PFSK-1 (cell line): ENCODE results near the gene GPR3.

Source experiments
- FOXP2 ChIP-seq: optimal IDR thresholded peaks from 2 replicates; pipeline ENCODE3; 2011; ENCODE audit warnings: borderline replicate concordance, control low read depth, inconsistent platforms; ENCODE audit not compliant: insufficient read depth; ENCODE audit errors: extremely low read length, extremely low read depth
- POLR2AphosphoS5 ChIP-seq: IDR thresholded peaks from 2 replicates; pipeline ENCODE4 v1.6.1; 2012; ENCODE audit warnings: low read depth, mild to moderate bottlenecking, control low read depth, low read length, moderate library complexity
- SIN3A ChIP-seq: IDR thresholded peaks from 2 replicates; pipeline ENCODE4 v1.6.1; 2012; ENCODE audit warnings: mild to moderate bottlenecking, low read length, moderate library complexity, borderline replicate concordance; ENCODE audit not compliant: insufficient read depth
- TAF1 ChIP-seq: IDR thresholded peaks from 2 replicates; pipeline ENCODE4 v1.6.1; 2012; ENCODE audit warnings: low read length, control low read depth, borderline replicate concordance; ENCODE audit not compliant: insufficient read depth
- TF ChIP-seq, protein P1 (sequence below), 2 experiments: IDR thresholded peaks; 2 replicates each; pipeline versions ENCODE4 v1.6.1 to v1.8.0; 2011 to 2012; ENCODE audit warnings: low read depth in 2 of 2, low read length in 2 of 2, control low read depth in 1 of 2, inconsistent platforms in 1 of 2, mild to moderate bottlenecking in 1 of 2, moderate library complexity in 1 of 2; ENCODE audit not compliant: insufficient read depth in 1 of 2

Gene GPR3

DNA sequence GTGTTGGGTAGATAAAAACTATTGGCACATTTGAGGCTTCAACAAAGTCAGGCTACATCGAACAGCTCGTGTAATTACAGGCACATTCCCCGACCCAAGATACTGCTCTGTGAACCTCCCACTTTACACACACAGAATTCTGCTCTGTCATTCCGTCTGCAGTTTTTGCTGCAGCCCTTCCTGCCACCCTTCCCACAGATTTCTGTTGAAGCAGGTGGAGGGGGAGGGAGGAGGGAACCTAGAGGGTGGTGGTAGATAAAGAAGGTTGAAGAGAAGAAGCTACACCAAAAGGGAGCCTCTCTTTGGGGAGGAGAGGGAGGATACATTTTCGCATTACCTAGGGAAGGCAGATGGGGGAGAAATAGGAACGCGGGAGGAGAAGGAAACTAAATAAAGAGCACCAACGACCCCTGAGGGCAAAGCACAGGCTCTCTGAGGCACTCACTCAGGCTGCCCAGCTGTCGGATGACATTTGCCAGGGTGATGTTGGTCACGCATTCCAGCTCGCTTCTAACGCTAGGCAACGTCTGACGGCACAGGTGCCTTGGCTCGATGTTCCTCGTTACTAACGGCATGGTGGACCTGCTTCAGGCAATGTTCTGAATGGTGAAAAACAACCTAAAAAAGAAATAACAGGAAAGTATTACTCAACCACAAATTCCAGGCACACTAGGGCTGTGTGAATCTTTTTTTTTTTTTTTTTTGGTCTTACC lies 36.0 kb downstream of the GPR3 start:
- no peak for TF ChIP-seq SIN3A
- no peak for TF ChIP-seq TAF1
- TF ChIP-seq POLR2AphosphoS5: no peak
- no peak for TF ChIP-seq FOXP2
- TF ChIP-seq, protein P1, sequence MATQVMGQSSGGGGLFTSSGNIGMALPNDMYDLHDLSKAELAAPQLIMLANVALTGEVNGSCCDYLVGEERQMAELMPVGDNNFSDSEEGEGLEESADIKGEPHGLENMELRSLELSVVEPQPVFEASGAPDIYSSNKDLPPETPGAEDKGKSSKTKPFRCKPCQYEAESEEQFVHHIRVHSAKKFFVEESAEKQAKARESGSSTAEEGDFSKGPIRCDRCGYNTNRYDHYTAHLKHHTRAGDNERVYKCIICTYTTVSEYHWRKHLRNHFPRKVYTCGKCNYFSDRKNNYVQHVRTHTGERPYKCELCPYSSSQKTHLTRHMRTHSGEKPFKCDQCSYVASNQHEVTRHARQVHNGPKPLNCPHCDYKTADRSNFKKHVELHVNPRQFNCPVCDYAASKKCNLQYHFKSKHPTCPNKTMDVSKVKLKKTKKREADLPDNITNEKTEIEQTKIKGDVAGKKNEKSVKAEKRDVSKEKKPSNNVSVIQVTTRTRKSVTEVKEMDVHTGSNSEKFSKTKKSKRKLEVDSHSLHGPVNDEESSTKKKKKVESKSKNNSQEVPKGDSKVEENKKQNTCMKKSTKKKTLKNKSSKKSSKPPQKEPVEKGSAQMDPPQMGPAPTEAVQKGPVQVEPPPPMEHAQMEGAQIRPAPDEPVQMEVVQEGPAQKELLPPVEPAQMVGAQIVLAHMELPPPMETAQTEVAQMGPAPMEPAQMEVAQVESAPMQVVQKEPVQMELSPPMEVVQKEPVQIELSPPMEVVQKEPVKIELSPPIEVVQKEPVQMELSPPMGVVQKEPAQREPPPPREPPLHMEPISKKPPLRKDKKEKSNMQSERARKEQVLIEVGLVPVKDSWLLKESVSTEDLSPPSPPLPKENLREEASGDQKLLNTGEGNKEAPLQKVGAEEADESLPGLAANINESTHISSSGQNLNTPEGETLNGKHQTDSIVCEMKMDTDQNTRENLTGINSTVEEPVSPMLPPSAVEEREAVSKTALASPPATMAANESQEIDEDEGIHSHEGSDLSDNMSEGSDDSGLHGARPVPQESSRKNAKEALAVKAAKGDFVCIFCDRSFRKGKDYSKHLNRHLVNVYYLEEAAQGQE (IDR thresholded peaks at IDR 0.05; ENCODE audit: insufficient read depth in 1 of 2, low read depth in 2 of 2, low read length in 2 of 2): no peak

DNA sequence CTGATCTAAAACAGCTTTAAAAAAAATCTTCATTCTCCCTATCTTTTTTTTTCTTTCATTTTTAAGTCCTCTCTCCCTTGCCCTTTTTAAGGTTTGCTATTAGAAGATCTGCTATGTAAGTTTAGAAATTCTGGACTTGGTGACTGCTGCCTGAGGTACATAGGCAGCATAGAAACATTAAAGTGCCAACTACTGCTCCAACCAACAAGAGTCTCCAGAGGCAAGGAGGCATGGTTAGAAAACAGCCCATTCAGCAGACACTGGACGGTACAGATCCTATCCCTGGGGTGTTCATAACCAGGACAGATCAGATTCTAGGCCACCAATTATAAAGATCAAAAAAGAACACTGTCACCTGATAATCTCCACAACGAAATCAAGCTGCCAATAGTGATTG lies 36.6 kb downstream of the GPR3 start:
- TF ChIP-seq, protein P1 (IDR thresholded peaks at IDR 0.05; ENCODE audit: insufficient read depth in 1 of 2, low read depth in 2 of 2, low read length in 2 of 2): no peak
- TF ChIP-seq POLR2AphosphoS5 (no peak), SIN3A (no peak), FOXP2 (no peak), TAF1 (no peak)

DNA sequence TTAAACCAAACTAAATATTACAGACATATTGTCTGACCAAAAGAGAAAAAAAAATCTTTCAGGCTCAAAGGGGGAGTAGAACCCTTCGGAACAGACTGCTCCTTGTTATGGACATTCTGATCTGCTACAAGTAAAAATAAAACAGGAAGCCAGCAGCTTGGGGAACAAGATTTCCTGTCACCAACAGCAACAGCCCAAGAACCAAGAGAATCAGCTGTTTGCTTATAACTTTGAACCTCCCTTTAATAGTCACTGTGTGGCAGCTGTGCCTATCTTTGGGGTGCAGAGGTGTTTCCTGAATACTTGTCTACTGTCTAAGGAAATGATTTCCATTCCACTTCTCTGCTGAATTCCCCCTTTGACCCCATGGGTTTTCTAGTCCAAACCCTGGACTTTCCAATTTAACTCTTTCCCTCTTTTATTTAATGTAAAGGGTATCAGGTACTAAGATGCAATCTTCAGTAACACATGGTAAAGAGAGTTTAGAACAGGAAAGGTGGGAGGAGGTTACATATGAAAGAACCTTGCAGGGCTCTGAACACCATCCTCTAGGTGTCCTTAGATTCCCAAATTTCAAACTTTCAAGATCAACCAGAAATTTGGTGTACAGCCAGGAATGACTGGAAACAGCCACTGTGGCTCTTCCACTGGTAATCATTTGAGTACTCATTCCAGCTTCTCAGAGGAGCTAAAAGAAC lies 38.6 kb downstream of the GPR3 start:
- TF ChIP-seq SIN3A (no peak), TAF1 (no peak), FOXP2 (no peak), POLR2AphosphoS5 (no peak)
- TF ChIP-seq, protein P1 (IDR thresholded peaks at IDR 0.05; ENCODE audit: insufficient read depth in 1 of 2, low read depth in 2 of 2, low read length in 2 of 2): no peak

DNA sequence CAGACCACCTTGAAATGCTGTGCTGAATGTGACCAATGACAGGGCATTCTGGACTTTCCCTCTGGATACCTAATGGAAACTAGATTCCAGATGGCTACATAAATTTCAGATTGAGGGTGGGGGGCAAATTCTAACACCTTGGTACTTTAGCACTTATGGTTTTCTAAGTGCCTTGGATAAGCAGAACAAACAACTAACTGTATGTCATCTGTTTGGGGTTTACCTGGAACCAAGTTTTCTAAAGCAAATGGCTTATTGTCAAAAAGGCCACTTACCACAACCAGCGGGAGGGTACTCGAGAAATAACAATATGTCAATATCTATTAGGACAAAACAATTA lies 39.1 kb downstream of the GPR3 start:
- TF ChIP-seq TAF1: no peak
- no peak for TF ChIP-seq FOXP2
- TF ChIP-seq, protein P1 (IDR thresholded peaks at IDR 0.05; ENCODE audit: insufficient read depth in 1 of 2, low read depth in 2 of 2, low read length in 2 of 2): no peak
- TF ChIP-seq POLR2AphosphoS5: no peak
- no peak for TF ChIP-seq SIN3A

DNA sequence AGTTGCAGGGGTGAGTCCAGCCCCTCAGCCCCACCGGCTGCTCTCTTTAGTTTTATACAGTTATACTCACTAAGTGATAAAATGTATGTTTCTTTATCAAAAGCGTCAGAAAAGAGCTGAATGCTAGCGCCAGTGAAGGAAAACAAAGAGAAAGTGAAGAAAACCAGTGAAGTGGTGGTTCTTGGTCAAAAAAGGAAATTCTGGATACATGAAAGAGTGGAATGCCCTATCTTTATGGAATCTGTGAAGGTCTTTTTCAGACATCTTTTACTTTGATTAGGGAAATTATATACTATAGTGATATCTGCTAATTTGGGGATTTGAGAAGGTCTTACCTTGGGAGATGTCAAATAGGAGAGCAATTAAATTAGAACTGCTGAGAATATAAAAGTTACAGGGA lies 41.3 kb downstream of the GPR3 start:
- TF ChIP-seq, protein P1 (IDR thresholded peaks at IDR 0.05; ENCODE audit: insufficient read depth in 1 of 2, low read depth in 2 of 2, low read length in 2 of 2): no peak
- TF ChIP-seq POLR2AphosphoS5: no peak
- TF ChIP-seq TAF1: no peak
- TF ChIP-seq SIN3A: no peak
- no peak for TF ChIP-seq FOXP2
